HL-60/S4 treated with retinoic acid at 250 ng/mL for 4 days and 3 days (cell line): ENCODE results near the gene ROBO3.

Experiments
- in situ Hi-C: fragments of 300-500 bp; cut with MboI; formaldehyde crosslinking; loops from 2 replicates; pipeline ENCODE4 v1.7.0; 2022; ENCODE audit warnings: low sequenced_read_pairs

Gene ROBO3

GRCh38 chr11:124841840-124842239 is 23.4 kb upstream of the ROBO3 start:
- in situ Hi-C loops: no loop called here

DNA sequence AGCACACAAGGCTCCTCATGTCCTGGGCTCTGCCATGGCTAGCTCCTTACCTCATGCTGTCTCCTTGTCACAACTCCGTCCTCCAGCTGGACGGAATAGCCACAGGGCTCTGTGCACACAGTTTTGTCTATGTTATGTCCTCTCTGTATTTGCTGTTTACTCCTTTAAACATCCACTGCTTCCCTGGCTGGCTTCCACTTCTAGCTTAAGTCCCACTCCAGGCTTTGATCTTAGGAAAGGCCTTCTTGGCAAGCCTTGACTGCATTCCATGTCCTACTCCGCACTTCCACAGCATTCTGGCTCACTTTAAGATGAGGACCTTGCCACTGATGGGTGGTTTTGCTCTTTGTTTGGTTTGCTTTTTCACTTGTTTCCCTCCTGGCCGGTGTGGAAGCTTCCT is 22.9 kb upstream of the ROBO3 start:
- in situ Hi-C loops: no loop called here

GRCh38 chr11:124843616-124843910 is 21.7 kb upstream of the ROBO3 start:
- in situ Hi-C loops: no loop called here

GRCh38 chr11:124844664-124845079 is 20.6 kb upstream of the ROBO3 start:
- in situ Hi-C loops: no loop called here

DNA sequence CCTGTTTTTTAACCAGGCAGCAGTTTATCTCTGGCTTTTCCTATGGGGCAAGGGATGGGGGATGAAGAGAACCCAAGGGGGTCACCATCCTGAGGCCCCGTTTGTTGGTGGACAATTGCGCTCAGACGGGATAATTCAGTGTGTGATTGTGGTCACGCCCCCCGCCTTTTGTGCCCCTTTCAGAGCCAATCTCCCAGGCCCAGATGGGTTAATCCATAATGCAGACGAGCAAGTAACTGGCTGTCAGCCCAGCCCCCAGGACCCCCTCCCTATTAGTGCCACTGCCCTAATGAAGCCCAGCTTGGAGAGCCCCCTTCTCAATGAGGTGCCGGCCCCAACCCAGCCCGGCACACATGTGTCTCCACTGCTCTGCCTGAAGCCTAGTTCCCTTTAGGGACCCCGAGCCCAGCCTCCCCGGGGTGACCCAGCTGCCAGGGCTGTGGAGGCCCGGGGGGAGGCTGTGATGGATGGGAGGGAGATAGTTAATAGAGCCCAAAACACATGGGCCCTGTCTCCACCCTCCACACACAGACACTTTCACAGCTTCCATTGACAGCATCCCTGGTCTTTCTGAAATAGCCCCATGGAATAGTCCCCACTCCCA is 19.1 kb upstream of the ROBO3 start:
- in situ Hi-C loops: no loop called here

DNA sequence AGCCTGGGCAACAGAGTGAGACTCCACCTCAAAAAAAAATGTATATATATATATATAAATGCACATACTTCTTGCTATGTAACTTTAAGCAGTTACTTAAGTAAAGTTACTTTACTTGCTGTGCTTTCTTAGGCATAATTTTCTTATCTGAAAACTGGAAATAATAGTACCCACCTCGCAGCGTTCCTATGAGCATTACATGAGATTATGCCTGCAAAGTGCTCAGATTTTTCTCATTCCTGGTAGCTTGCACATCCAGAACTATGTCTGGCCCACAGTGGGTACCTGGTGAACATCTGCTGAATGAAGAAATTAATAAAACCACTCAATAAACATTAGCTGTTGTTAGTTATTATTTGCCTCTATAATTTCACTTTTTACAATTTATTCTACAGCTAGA is 6.1 kb upstream of the ROBO3 start:
- in situ Hi-C loops: no loop called here

DNA sequence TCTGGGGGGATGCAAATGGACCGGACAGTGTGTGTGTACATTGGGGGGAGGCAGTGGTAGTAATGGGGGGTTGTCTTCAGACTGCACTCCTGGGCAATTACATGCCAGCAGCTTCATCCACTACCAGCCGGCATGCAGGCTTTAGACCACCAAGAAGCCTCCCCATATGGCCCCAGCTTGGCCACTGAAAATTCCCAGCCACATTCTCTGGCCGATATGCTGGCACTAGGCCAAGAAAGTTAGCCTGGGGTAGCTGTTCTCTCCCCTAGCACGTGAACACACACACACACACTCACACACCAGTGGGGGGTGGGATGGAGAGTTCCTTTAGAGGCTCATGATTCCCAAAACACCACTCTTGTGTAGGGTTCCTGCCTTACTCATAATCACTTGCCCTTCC is 3.6 kb upstream of the ROBO3 start:
- in situ Hi-C loops: no loop called here

GRCh38 chr11:124863137-124863825 is 2.0 kb upstream of the ROBO3 start:
- in situ Hi-C loops: no loop called here

GRCh38 chr11:124863826-124864165 is 1.4 kb upstream of the ROBO3 start:
- in situ Hi-C loops: no loop called here

- in situ Hi-C loops: no loop called here
These were observed 898 bp upstream of the ROBO3 start for GRCh38 chr11:124864176-124864891.

DNA sequence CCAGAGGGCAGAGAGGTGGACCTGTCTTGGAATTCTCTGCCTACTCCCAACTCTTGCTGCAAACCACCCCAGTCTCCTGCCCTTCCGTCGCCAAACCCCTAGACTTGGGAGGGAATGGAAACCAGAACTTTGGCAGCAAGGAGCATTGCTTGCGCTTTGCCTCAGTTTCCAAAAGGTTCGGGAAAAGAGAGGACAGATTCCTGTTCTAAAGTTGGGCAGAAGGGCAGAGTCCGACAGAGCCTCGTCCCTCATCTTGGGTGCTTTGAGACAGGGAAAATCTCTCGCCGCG is 396 bp upstream of the ROBO3 start:
- in situ Hi-C loops: no loop called here

DNA sequence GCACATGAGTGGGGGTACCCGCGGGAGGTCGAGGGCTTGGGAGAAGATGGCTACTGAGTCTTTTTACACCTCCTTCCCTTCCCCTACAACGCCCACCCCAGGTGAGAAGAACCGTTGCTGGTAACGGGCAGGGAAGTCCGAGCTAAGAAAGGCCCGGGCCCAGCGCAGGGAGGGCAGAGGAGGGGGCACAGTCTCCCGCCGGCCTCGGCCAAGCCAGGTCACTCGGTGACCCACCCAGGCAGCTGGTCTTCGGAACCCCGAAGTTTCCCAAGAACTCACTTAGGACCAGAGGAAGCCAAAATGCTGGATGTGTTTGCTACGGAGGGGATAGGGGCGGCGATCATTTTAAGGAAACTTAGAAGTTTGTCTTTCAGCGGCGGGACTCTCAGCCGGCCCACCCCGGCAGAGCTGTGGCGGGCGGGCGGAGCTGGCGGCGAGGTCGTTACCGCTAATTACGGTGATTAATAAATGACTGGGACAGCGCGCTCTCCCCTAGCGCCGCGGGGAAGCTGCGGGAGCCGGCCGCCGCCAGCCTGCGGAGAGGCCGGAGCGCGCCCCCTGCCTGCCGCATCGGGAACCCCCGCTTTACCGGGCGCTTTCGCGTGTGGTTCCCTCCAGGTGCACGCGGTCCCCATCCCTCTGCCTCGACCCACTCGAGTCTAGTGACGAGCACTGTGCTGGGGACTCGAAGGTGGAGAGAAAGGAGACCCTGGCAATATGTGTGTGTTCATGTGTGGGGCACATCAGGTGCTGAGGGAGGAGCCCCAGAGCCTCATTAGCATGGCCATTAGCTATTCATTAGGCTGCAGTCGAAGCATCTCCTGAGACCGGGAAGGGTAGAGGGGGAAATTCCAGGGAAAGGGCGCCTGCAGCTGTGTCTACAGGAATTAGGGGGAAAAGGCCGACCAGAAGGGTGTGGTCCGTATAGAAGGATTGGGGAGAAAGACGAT is 945 bp downstream of the ROBO3 start:
- in situ Hi-C loops: no loop called here

DNA sequence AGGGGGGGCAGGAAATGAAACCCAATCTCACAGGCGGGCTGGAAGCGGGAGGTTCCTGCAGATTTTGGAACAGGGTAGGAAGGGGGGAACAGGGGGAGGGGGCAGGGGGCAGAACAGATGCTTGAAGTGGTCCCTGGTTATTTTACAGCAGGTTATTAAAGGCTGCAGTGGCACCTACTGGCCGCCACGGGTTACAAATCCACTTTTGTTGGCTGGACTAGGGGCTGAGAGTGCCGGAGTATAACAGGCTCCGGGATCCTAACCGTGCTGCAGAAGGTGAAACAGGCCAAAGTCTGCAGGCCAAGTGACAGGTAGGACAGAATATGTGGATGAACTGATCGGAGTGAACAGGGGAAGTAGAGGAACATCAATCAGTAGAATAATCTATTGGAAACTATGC is 2.5 kb downstream of the ROBO3 start:
- in situ Hi-C loops: no loop called here

DNA sequence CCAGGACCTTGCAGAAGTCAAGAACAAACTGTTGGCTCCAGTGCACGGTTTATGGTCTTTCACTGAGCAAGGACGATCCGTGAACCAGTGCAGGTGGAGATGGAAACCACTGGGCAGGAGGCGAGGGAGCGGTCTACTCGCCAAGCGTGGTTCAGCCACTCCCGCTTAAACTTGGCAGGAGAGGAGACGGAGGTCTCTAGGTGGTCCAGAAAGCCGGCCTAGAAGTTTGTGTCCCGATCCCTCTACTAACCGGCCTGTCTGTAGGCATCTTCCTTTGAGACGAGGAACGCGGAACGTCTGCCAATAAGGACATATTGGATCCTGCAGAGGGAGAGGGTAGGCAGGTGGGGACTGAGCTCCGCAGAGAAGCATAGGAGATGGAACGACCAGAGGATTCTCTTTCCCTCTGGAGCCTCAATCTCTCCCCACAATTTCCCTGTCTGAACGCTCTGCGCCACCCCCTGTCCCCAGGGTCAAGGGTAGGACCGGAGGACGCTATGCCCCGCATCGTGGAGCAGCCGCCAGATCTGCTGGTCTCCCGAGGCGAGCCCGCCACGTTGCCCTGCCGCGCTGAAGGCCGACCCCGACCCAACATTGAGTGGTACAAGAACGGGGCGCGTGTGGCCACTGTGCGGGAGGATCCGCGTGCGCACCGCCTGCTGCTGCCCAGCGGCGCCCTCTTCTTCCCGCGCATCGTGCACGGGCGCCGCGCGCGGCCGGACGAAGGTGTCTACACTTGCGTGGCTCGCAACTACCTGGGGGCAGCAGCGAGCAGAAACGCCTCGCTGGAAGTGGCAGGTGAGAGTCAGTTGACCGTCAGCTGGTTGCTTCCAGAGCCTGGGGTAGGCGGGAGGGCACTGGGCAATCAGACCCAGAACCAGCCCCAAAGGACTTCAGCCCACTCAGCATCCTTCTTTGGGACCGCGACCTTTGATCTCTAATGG is 3.4 kb downstream of the ROBO3 start:
- in situ Hi-C loops: no loop called here

- in situ Hi-C loops: no loop called here
These were observed 4.1 kb downstream of the ROBO3 start for GRCh38 chr11:124869331-124869730.

GRCh38 chr11:124869856-124870387 is 4.7 kb downstream of the ROBO3 start:
- in situ Hi-C loops: no loop called here

- in situ Hi-C loops: no loop called here
These were observed 5.2 kb downstream of the ROBO3 start for GRCh38 chr11:124870430-124870829.

GRCh38 chr11:124872280-124872679 is 7.0 kb downstream of the ROBO3 start:
- in situ Hi-C loops: no loop called here

DNA sequence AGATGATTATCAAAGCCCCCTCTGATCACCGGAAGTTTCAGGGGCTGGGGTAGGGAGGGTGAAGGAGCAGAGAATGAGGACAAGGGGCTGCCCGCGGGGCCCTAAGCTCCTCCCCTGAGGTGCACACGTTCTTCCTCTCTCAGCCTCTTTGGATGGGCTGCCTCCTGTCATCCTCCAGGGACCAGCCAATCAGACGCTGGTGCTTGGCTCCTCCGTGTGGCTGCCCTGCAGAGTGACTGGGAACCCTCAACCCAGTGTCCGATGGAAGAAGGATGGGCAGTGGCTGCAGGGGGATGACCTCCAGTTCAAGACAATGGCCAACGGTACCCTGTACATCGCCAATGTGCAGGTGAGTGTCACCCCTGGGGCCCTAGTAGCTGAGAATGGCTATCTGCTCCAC is 7.5 kb downstream of the ROBO3 start:
- in situ Hi-C loops: no loop called here

GRCh38 chr11:124873951-124874350 is 8.7 kb downstream of the ROBO3 start:
- in situ Hi-C loops: no loop called here
